AG04450 (cell line): ENCODE results near the gene HELZ. TPM values are rescaled to one million over a fixed set of nuclear protein-coding genes. Genes with fewer than 3 reads are reported as not detected.
A peak's percentile ranks its signal among the peaks of the same experiment; 100 is the strongest.

Experiments used
- CTCF ChIA-PET: fragments of 300-600, 350-600 bp; formaldehyde crosslinking; extraction: SDS; loops from one replicate; lab custom pipeline; 2022; ENCODE audit warnings: antibody characterized with exemption, inconsistent platforms; lab: Charles Lee
- POLR2A ChIA-PET: fragments of 350-600 bp; formaldehyde crosslinking; extraction: SDS; loops from one replicate; lab custom pipeline; 2021; ENCODE audit warnings: antibody characterized with exemption, inconsistent platforms; lab: Yijun Ruan, JAX
- DNase-seq: peaks from one replicate; pipeline ENCODE4 v3.0.0-alpha.2; 2011; ENCODE audit warnings: low read depth, low spot score
- H3K27ac ChIP-seq: one replicate; pipeline ENCODE4 v1.5.1; 2012; ENCODE audit warnings: low read depth, low read length, control low read depth
- H3K27me3 ChIP-seq: one replicate; pipeline ENCODE4 v1.6.0; 2012; ENCODE audit warnings: low read length; ENCODE audit not compliant: control insufficient read depth, insufficient read depth
- H3K4me3 ChIP-seq: 2 replicates; pipeline ENCODE4 v1.5.1; 2011; ENCODE audit warnings: mild to moderate bottlenecking, low read depth, low read length, control low read depth
- H3K9me3 ChIP-seq: 2 replicates; pipeline ENCODE4 v1.5.1; 2012; ENCODE audit warnings: low read length; ENCODE audit not compliant: control insufficient read depth, insufficient read depth
- polyA plus RNA-seq: library from polyadenylated mRNA; depleted of rRNA; stranded (reverse); fragments of >200 nt; gene quantifications from 2 replicates; pipeline ENCODE4 v1.2.3, GENCODE V29; 2011
- TF ChIP-seq, protein P1 (sequence below): IDR thresholded peaks from 2 replicates; pipeline ENCODE4 v1.5.1; 2011; ENCODE audit warnings: low read depth, low read length, control low read depth, inconsistent platforms

HELZ gene
- polyA plus RNA-seq, 1 experiment, result 28.2 TPM

GRCh38 chr17:67164302-67164701, 80.7 kb downstream of the HELZ start:
- Histone ChIP-seq H3K27ac (no peak overlapping the region), H3K27me3 (no peaks in the 10 kb centered on the region), H3K4me3 (no peak overlapping the region), H3K9me3 (no peaks in the 10 kb centered on the region)
- POLR2A ChIA-PET, result no interaction called here
- TF ChIP-seq, protein P1, sequence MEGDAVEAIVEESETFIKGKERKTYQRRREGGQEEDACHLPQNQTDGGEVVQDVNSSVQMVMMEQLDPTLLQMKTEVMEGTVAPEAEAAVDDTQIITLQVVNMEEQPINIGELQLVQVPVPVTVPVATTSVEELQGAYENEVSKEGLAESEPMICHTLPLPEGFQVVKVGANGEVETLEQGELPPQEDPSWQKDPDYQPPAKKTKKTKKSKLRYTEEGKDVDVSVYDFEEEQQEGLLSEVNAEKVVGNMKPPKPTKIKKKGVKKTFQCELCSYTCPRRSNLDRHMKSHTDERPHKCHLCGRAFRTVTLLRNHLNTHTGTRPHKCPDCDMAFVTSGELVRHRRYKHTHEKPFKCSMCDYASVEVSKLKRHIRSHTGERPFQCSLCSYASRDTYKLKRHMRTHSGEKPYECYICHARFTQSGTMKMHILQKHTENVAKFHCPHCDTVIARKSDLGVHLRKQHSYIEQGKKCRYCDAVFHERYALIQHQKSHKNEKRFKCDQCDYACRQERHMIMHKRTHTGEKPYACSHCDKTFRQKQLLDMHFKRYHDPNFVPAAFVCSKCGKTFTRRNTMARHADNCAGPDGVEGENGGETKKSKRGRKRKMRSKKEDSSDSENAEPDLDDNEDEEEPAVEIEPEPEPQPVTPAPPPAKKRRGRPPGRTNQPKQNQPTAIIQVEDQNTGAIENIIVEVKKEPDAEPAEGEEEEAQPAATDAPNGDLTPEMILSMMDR, result no peak
- DNase-seq, result no peak
- CTCF ChIA-PET, result no interaction called here

- TF ChIP-seq, protein P1, result no peak
- no peaks in the 10 kb centered on the region for H3K27me3 ChIP-seq
- H3K9me3 ChIP-seq, result no peaks in the 10 kb centered on the region
- no peak for DNase-seq
- CTCF ChIA-PET, result no interaction called here
- H3K4me3 ChIP-seq, result no peak overlapping the region
- POLR2A ChIA-PET, result no interaction called here
- no peak overlapping the region for H3K27ac ChIP-seq
Observed at GRCh38 chr17:67162771-67163170, 82.2 kb downstream of the HELZ start.

DNA sequence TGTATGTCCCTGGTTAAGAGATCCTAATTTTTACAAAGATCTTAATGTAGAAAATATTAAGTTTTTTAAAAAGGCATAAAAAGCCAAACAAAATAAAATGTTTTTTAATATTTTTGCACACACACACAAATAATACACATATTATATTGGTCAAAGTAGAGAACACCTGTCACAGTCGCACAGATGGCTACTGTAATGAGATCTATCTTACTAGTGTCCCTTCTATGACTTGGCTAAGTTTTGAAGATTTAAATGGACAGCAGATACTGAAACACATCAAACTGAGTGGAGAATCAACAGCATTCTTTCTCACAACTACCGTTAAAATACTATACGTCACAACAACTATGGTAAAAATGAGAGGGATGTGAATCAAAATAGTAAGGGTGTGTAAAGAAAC, 83.4 kb downstream of the HELZ start:
- TF ChIP-seq, protein P1, result no peak
- CTCF ChIA-PET, result no interaction called here
- no peaks in the 10 kb centered on the region for H3K9me3 ChIP-seq
- POLR2A ChIA-PET, result no interaction called here
- H3K4me3 ChIP-seq, result no peak overlapping the region
- H3K27ac ChIP-seq, result no peak overlapping the region
- no peaks in the 10 kb centered on the region for H3K27me3 ChIP-seq
- DNase-seq, result no peak

DNA sequence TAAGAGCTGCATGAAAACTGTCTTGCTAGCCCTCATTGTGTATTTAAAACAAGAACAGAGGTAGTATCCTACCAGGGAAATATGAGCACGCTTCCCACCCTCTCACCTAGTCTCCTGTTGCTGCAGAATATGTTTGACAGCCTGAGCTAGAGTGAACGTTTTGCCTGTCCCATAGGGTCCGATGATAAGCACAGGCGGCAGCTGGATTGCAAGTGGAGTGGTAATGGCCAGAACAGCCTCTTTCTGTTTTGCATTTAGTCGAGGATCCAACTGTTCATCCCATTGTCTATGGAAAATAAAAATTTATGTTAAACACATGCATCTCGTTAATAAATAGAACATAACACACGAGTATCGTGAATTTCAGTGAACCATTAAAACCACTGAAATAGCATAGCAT, 84.2 kb downstream of the HELZ start:
- POLR2A ChIA-PET, result no interaction called here
- no peak for DNase-seq
- Histone ChIP-seq H3K27me3 (no peaks in the 10 kb centered on the region), H3K27ac (no peak overlapping the region), H3K4me3 (no peak overlapping the region), H3K9me3 (no peaks in the 10 kb centered on the region)
- CTCF ChIA-PET, result no interaction called here
- TF ChIP-seq, protein P1, result no peak

GRCh38 chr17:67157732-67158639, 87.0 kb downstream of the HELZ start:
- TF ChIP-seq, protein P1, result peak; percentile 49
- Histone ChIP-seq H3K27ac (no peak overlapping the region), H3K9me3 (no peaks in the 10 kb centered on the region), H3K27me3 (no peaks in the 10 kb centered on the region), H3K4me3 (no peak overlapping the region)
- POLR2A ChIA-PET, result no interaction called here
- no peak for DNase-seq
- CTCF ChIA-PET, result interaction anchor here (0.6 to 2.4 kb wide), 6 partner anchors 10 to 441 kb away, joined by 3 to 12 read pairs (median 4); no protein-coding TSS in a partner anchor
